GM18519 (cell line): ENCODE results near the gene IPO5.

Experiments
- ATAC-seq: cut with Tn5 transposase; IDR thresholded peaks from one replicate; pipeline ENCODE4 v1.9.1; 2021; ENCODE audit warnings: mild to moderate bottlenecking, moderate library complexity; ENCODE audit not compliant: unreplicated experiment, low FRiP score

Gene IPO5

DNA sequence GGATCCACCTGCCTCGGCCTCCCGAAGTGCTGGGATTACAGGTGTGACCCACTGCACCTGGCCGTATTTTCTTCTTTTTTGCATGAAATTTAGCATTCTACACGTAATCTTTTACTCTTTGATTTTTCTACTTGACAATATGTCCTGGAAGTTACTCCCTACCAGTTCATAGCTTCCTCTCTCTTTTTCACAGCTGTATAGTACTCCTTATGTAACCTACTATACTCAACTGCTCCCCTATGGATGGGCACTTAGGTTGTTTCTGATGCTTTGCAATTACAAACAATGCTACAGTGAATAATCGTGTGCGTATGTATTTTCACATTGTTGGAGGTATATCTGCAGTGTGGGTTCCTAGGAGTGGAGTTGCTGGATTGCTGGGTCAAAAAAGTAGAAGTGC lies 98.9 kb downstream of the IPO5 start:
- ATAC-seq, result no peak

- no peak for ATAC-seq
Observed at GRCh38 chr13:98054301-98054700, 100.8 kb downstream of the IPO5 start.

DNA sequence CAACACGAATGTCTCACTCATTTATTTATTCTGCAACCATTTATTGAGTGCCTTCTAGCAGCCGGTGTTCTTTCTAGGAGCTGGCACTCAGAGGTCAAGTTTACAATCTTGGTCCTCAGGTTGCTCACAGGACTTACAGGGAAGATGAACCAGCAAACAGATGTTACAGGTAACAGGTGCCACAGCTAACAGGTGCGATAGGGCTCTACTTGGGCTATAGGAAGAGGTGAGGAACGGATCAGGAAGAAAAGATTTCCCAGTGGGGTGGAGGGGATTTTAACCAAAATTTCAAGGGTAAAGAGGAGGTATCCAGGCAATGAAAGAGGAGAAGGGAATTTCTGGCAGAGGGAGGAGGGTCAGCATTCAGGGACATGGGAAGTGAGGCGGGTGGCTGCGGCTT lies 102.1 kb downstream of the IPO5 start:
- no peak for ATAC-seq

GRCh38 chr13:98056839-98057410 lies 103.5 kb downstream of the IPO5 start:
- ATAC-seq, result no peak

DNA sequence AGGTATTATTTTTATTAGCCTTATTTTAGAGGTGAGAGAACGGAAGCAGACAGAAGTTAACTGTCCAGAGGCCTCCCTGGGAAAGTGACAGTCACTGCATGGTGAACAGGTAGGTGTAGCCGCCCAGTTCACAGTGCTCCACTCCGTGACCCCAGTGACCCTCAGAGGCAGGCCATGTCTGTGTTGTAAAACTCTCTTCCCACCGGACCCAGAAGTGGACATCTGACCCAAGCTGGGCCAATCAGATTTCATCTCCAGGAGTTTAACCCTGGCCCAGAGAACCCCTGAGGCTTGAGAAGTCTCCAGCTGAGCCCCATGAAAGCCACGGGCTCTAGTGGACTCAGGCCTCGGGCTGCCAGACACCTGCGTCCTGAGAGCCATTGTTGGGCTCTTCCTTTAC lies 105.8 kb downstream of the IPO5 start:
- no peak for ATAC-seq

- ATAC-seq, result no peak
Observed at GRCh38 chr13:98060282-98060681, 106.8 kb downstream of the IPO5 start.

GRCh38 chr13:98065468-98065867 lies 112.0 kb downstream of the IPO5 start:
- no peak for ATAC-seq

- ATAC-seq, result no peak
Observed at GRCh38 chr13:98066636-98067035, 113.2 kb downstream of the IPO5 start.

- ATAC-seq, result no peak
Observed at GRCh38 chr13:98068521-98068920, 115.0 kb downstream of the IPO5 start.

- ATAC-seq, result no peak
Observed at GRCh38 chr13:98069985-98070384, 116.5 kb downstream of the IPO5 start.

GRCh38 chr13:98071316-98071715 lies 117.8 kb downstream of the IPO5 start:
- ATAC-seq, result no peak

GRCh38 chr13:98072476-98072875 lies 119.0 kb downstream of the IPO5 start:
- ATAC-seq, result no peak
